ENCODE data around the gene MFSD6L. TPM values are rescaled to one million over a fixed set of nuclear protein-coding genes. Genes with fewer than 3 reads are reported as not detected.

MFSD6L gene
- total RNA-seq, 1 experiment from 2014 or later, result 4.0 TPM

- no peaks in the 10 kb centered on the region for H3K27me3 Mint-ChIP-seq (ENCODE audit: low read depth)
- ATAC-seq (no peak), DNase-seq (ENCODE audit: low spot score) (no peak)
- peaks cover 15% of the 10 kb centered on the region for H3K9me3 Mint-ChIP-seq
- CTCF ChIA-PET, result interaction anchor here (2.2 kb wide), 1 partner anchor 15 kb away, joined by 7 read pairs; no protein-coding TSS in a partner anchor
- peaks cover 7% of the 10 kb centered on the region for H3K4me1 Mint-ChIP-seq
- H3K4me3 Mint-ChIP-seq, result no peak overlapping the region
- no peak overlapping the region for H3K27ac Mint-ChIP-seq
- POLR2A ChIA-PET, result no interaction called here
- TF ChIP-seq KAT7 (CRISPR knock-in tag; IDR thresholded peaks at IDR 0.05; ENCODE audit: borderline replicate concordance) (no peak), ZNF138 (CRISPR knock-in tag; conservative IDR thresholded peaks at IDR 0.05) (no peak), CREM (CRISPR knock-in tag; IDR thresholded peaks at IDR 0.05) (no peak), ZBTB43 (CRISPR knock-in tag; IDR thresholded peaks at IDR 0.05) (no peak), ZNF532 (CRISPR knock-in tag; IDR thresholded peaks at IDR 0.05; ENCODE audit: borderline replicate concordance) (no peak), NFYB (CRISPR knock-in tag; conservative IDR thresholded peaks at IDR 0.05; ENCODE audit: low read depth) (no peak)
- TF ChIP-seq, protein P1, sequence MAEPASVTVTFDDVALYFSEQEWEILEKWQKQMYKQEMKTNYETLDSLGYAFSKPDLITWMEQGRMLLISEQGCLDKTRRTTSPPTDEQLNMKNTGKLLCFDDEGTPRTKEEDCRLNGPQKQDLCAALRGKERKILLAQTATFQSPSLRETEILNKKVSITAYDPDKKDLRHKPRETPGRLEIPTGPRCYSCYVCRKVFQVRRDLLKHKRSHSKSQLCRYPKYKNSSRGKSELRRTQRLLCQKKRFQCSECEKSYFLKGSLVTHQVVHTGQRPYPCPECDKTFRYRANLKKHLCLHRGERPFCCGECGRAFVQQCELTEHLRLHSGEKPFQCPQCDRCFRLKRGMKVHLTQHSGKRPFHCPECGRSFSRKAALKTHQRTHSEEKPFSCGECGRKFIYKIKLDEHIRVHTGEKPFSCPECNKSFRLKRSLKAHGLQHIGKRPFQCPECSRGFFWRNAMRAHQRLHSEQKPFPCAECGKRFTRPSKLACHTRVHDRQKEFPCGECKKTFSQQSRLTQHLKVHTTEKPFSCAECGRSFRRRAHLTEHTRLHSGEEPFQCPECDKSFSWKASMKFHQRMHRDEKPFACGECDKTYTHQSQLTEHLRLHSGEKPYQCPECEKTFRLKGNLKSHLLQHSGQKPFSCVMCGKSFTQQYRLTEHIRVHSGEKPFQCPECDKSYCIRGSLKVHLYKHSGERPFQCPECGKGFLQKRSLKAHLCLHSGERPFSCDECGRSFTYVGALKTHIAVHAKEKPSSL (CRISPR knock-in tag; conservative IDR thresholded peaks at IDR 0.05), result no peak
- H3K36me3 Mint-ChIP-seq, result no peaks in the 10 kb centered on the region
Measured at GRCh38 chr17:8847891-8848290, 48.7 kb upstream of the MFSD6L start.

DNA sequence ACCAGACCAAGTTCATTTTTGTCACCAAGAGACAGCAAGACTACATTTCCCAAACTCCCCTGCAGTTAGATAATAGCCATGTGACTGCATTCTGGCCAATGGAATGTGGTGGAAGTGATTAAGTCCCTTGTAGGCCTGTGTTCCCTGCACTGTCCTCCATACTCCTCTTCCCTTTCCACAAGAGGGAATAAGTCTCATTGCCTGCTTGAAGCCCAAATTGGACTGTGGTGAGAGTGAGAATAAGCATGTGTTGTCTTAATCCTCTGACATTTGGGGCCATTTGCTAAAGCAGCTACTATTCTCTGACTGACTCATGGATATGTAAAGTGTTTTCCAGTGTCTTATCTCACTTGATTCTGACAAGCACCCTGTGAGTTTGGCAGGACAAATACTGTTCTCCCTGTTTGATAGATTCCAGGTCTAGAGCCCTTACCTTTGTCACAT, 47.6 kb upstream of the MFSD6L start:
- H3K27me3 Mint-ChIP-seq (ENCODE audit: low read depth), result peaks cover 3% of the 10 kb centered on the region; the same call in 1 of the 2 replicates
- no peak overlapping the region for H3K4me3 Mint-ChIP-seq
- ATAC-seq (peak; percentile 100), DNase-seq (ENCODE audit: low spot score) (no peak)
- TF ChIP-seq NFYB (CRISPR knock-in tag; conservative IDR thresholded peaks at IDR 0.05; ENCODE audit: low read depth), result peak; percentile 75
- TF ChIP-seq, protein P2, sequence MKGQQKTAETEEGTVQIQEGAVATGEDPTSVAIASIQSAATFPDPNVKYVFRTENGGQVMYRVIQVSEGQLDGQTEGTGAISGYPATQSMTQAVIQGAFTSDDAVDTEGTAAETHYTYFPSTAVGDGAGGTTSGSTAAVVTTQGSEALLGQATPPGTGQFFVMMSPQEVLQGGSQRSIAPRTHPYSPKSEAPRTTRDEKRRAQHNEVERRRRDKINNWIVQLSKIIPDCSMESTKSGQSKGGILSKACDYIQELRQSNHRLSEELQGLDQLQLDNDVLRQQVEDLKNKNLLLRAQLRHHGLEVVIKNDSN (CRISPR knock-in tag; IDR thresholded peaks at IDR 0.05), result peak; percentile 95
- no peak for TF ChIP-seq FOXJ3 (CRISPR knock-in tag; IDR thresholded peaks at IDR 0.05; ENCODE audit: borderline replicate concordance)
- TF ChIP-seq NR3C1 (CRISPR knock-in tag; conservative IDR thresholded peaks at IDR 0.05; ENCODE audit: low read depth), result no peak
- no peak for TF ChIP-seq STAT6 (CRISPR knock-in tag; conservative IDR thresholded peaks at IDR 0.05; ENCODE audit: low read depth)
- TF ChIP-seq, protein P3, sequence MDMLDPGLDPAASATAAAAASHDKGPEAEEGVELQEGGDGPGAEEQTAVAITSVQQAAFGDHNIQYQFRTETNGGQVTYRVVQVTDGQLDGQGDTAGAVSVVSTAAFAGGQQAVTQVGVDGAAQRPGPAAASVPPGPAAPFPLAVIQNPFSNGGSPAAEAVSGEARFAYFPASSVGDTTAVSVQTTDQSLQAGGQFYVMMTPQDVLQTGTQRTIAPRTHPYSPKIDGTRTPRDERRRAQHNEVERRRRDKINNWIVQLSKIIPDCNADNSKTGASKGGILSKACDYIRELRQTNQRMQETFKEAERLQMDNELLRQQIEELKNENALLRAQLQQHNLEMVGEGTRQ (CRISPR knock-in tag; IDR thresholded peaks at IDR 0.05), result peak; percentile 95
- TF ChIP-seq, protein P4, sequence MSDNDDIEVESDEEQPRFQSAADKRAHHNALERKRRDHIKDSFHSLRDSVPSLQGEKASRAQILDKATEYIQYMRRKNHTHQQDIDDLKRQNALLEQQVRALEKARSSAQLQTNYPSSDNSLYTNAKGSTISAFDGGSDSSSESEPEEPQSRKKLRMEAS (CRISPR knock-in tag; IDR thresholded peaks at IDR 0.05), result peak; percentile 45; the same call in 1 of the 2 replicates
- no peak for TF ChIP-seq JAZF1 (CRISPR knock-in tag; IDR thresholded peaks at IDR 0.05)
- TF ChIP-seq, protein P5, sequence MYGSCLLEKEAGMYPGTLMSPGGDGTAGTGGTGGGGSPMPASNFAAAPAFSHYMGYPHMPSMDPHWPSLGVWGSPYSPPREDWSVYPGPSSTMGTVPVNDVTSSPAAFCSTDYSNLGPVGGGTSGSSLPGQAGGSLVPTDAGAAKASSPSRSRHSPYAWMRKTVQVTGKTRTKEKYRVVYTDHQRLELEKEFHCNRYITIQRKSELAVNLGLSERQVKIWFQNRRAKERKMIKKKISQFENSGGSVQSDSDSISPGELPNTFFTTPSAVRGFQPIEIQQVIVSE (CRISPR knock-in tag; IDR thresholded peaks at IDR 0.05; ENCODE audit: borderline replicate concordance), result no peak
- H3K27ac Mint-ChIP-seq, result no peak overlapping the region; the same call in 1 of the 2 replicates
- H3K9me3 Mint-ChIP-seq, result peaks cover 13% of the 10 kb centered on the region
- no peaks in the 10 kb centered on the region for H3K36me3 Mint-ChIP-seq
- ChIA-PET POLR2A (no interaction called here), CTCF (no interaction called here)
- H3K4me1 Mint-ChIP-seq, result peaks cover 7% of the 10 kb centered on the region

Data from WTC11 (cell line).